HL-60 (cell line): ENCODE data around the gene MOB3B.

Experiments used
- CTCF ChIP-seq: IDR thresholded peaks from one replicate; pipeline ENCODE4 v1.5.1; 2011; ENCODE audit warnings: low read length, control low read depth, inconsistent platforms; ENCODE audit not compliant: insufficient read depth
- GABPA ChIP-seq: IDR thresholded peaks from 2 replicates; pipeline ENCODE4 v1.6.1; 2012; ENCODE audit warnings: low read depth
- POLR2AphosphoS5 ChIP-seq: IDR thresholded peaks from 2 replicates; pipeline ENCODE4 v1.6.1; 2012; ENCODE audit warnings: low read depth
- REST ChIP-seq: IDR thresholded peaks from 2 replicates; pipeline ENCODE4 v1.6.1; 2012; ENCODE audit warnings: low read depth; ENCODE audit not compliant: insufficient replicate concordance
- SPI1 ChIP-seq: IDR thresholded peaks from 2 replicates; pipeline ENCODE4 v1.6.1; 2012; ENCODE audit warnings: low read depth, mild to moderate bottlenecking, borderline replicate concordance

GRCh38 chr9:27392451-27392850 is 137.2 kb downstream of the MOB3B start:
- TF ChIP-seq CTCF (no peak), REST (no peak), POLR2AphosphoS5 (no peak), GABPA (no peak), SPI1 (no peak)
